Activated CD4-positive, alpha-beta T cell treated with anti-CD3 and anti-CD28 coated beads, Interleukin-2, amount 50 U/mL, for 48 hours (primary cell): ENCODE data around the gene DPT.

ENCODE experiments used
- DNase-seq, 2 experiments: peaks; one replicate each; pipeline ENCODE4 v3.0.0-alpha.2; 2020

The DPT gene

GRCh38 chr1:168734946-168735345 is 5.9 kb upstream of the DPT start:
- no peak for DNase-seq

DNA sequence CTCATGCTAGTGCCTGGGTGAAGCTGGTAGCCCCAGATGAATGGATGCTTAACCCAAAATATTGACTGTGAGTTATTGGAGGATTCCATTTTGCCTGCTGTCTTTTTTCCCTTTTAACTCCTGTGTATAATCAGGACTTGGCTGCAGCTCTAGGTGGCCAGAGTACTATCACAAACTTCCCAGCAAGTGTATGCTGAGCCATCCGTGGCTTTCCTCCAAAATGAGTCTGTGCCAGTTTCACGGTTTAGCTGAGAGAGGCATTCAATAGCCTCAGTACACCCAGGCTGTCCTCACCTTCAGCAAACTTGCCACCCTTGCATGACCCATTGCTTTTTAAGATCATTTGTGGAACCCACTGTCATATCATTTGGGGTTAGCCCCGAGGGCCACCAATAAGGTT is 5.3 kb upstream of the DPT start:
- no peak for DNase-seq

DNA sequence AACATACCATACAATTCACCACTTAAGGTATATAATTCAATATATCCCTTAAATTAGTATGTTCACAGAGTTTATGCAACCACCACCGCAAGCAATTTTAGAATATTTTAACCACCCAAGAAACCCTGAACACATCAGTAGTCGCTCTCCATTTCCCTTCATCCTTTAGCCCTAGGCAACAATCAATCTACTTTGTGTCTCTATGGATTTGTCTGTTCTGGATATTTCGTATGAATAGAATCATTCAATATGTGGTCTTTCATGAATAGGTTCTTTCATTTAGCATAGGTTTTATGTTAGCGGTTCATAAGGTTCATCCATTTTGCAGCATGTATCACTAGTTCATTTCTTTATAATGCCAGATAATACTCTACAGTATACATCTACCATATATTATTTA is 4.2 kb upstream of the DPT start:
- no peak for DNase-seq

DNA sequence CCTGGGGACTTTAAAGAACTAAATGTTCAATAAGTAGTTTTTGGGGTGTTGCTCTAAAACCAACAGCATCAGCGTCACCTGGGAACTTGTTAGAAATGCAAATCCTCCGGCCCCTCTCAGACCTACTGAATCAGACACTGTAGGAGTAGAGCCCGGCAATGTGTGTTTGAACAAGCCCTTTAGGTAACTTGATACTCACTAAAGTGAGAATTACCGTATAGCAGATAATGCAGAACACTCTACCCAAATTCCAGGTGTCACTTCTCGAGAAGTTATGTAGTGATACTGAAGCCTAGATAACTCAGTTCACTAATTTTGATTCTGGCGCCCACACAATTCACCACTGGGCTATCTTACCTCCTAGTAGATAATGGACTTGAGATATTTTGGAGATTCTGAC is 3.7 kb upstream of the DPT start:
- DNase-seq = no peak

DNA sequence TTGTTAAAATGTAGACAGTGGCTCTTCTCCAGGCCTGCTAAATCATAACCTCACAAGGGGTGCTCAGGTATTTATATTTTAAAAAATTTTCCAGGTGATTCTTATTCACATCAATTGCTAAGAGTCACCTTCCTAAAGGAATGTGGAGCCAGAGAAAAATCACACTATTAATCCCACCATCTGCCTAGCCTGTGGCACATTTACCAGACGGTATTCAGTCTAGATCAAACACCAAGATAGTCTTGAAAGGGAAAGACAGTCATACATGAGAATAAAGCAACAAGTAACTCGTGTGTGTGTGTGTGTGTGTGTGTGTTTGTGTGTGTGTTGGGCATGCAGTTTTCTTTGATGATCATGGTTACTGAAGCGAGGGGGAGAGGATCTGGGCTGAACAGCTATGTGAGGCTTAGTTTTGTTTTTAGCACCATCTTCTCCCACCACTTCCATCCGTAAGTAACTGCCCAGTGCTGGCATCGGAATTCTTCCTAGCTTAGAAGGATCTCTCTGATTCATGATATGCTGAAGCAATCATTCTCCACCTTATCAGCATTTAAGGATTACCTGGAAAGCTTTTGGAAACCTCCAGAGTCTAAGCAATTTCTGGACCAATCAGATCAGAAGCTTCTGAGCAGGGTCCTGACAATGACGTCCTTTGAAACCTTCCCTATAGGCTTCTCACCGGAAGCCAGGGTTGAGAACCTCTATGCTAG is 2.4 kb upstream of the DPT start:
- no peak for DNase-seq

DNA sequence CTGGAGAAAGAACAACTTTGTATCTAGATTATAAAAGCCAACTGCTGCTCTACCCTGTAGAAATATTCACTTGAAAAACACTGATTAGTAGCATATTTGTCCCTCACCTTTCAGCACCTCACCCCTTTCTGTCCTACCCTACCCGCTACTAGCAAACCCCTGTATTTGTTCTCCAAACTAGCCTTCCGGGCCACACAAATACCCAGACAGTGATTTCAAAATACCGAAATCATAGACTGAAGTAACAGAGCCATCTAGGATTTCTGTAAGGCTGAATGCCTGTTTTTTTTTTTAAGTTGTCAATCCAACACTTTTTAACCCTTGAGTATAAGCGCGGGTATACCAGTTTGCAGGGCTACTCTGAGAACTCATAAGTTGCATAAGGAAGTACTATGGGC is 398 bp upstream of the DPT start:
- DNase-seq = no peak

- no peak for DNase-seq
Observed at GRCh38 chr1:168726719-168727118, 2.3 kb downstream of the DPT start.

GRCh38 chr1:168726281-168726680 is 2.7 kb downstream of the DPT start:
- DNase-seq = no peak

GRCh38 chr1:168725831-168726230 is 3.2 kb downstream of the DPT start:
- DNase-seq = no peak

DNA sequence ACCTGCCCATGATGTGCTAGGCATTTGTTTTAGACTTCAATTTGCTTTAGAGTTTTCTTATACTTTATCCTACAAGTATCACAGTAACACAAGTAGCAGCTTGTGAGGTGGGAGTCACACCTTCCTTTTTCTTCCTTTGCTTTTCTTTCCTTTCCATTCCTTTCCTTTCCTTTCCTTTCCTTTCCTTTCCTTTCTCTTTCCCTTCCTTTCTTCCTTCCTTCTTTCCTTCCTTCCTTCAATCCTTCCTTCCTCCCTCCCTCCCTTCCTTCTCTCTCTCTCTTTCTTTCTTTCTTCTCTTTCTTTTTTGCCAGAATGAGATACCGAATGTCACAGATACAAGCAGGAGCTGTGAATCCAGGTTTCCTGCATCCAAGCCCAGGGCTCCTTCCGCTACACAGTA is 3.9 kb downstream of the DPT start:
- no peak for DNase-seq

GRCh38 chr1:168723000-168723399 is 6.0 kb downstream of the DPT start:
- no peak for DNase-seq

DNA sequence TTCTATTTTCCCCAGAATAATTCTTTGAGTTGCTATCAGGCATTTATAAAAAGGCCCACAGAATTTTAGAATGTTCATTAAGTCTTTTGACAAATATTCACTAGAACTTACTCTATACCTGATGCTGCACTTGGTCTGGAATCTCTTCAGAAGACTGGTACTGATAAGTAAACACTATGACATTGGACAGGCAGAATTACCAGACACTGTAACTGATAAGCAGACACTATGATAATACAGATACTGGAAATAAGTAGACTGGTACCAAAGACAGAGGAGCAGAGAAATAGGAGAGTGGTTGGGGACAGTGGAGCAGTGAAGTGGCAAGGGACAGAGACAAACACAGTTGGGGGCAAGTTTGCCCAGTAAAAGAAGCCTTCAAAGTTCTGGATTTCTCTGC is 8.2 kb downstream of the DPT start:
- DNase-seq = no peak

- no peak for DNase-seq
Observed at GRCh38 chr1:168719306-168720111, 9.5 kb downstream of the DPT start.

DNA sequence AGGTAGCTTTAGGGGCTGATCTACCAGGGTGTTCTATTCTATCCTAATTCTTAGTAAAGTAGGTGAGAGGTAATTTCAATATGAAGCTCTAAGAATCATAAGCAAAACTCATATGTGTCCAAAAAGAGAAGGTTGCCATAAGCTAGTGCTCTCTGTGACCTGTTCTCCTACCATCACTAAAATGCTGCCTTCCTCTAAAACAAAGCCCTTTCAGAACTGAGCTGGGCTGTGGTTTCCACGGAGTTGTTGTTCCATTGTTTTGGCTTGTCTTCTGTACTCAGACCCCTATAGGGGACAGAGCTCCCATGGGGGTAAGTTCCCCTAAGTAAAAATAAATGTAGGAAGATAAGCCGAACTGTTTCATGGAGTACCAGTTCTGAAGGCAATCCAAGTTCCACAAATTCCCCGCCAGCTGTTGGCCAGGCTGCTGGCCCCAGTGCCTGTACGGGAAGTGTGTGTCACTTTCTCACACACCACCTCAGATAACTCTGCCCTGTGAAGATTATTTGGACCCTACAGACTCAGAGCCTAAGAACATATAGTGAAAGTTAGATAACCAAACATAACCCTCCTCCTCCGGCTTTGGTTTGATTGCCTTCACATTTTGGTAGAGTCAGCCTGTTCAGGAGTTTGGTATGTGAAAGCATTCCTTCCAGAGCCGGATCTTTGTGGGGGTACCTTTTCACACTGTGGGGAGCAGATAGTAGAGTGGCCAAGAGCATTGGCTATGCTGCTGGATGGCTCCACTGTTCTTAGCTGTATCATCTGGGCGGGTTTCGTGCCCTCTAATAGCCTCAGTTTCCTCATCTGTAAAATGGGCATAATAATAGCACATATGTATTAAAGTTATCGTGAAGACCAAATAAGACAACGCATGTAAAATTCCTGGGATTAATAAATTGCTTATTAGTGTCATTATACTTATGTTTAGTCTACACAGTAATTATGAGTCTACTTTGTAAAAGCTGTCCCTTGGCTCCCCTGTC is 10.8 kb downstream of the DPT start:
- no peak for DNase-seq

GRCh38 chr1:168714012-168714411 is 15.0 kb downstream of the DPT start:
- no peak for DNase-seq

DNA sequence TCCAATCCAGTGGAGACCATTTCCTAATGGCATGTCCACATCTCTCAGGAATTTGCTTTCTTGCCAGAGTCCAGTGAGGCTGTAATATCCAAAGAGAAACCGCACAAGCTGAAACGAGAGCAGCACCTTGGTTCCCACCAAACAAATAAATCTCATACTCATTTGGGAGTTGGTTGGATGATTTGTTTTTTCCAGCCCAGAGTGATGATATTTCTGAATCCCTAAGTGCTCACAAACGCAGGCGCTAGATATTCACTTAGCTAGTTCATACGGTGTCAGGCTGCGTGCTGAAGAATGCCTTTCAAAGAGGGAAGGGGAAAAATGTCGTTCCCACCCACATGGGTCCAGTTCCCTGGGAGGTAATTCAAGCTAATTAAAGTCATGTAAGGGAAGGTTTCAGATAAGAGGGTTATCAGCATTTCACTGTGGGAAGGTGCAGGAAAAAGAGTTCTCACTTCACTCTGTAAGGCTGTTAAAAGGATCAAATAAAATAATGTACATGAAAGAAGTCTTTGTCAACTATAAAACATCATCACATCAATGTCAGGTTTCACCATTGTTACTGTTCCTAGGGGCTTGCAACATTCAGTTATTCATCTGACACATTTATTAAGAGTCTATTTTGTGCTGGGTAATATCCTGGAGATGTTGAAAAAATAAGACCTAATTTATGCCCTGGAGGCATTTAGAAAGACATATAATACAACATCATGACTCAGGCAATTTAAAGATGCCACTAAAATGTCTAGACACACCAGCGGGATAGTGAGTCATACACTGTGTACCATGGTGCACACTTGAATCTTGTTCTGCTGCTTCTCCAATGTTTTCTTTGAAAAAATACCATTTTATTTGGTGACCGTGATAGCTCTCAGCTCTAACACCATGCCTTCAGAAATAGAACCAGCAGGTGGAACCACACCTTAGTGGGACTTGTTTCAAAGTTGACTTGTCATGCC is 19.3 kb downstream of the DPT start:
- DNase-seq = no peak

- no peak for DNase-seq
Observed at GRCh38 chr1:168708698-168709404, 20.2 kb downstream of the DPT start.

DNA sequence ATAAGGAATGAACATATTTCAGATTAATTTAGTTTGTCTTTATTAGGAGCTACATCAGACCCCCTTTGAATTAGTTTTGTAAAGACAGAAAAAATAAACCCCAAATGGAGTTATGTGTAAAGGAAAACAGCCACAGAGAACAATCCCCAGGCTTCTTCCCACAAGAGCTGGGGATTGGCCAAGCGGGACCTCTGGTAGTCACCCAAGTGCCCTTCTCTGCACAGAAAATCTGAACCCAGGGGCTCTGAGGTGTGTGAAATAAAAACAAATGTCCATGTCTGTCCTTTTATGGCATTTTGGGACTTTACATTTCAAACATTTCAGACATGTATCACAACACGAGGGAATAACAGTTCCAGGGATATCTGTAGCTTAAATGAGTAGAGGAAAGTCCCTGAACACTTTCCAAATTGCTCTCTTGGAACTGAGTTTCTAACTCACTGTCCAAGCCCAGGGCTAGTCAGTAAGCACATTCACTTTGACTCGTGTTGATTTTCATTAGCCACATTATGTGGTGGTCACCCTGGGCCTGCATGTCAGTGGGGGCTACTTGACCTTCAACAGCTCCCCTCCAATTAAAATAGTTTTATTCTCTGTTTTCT is 22.5 kb downstream of the DPT start:
- DNase-seq = no peak

DNA sequence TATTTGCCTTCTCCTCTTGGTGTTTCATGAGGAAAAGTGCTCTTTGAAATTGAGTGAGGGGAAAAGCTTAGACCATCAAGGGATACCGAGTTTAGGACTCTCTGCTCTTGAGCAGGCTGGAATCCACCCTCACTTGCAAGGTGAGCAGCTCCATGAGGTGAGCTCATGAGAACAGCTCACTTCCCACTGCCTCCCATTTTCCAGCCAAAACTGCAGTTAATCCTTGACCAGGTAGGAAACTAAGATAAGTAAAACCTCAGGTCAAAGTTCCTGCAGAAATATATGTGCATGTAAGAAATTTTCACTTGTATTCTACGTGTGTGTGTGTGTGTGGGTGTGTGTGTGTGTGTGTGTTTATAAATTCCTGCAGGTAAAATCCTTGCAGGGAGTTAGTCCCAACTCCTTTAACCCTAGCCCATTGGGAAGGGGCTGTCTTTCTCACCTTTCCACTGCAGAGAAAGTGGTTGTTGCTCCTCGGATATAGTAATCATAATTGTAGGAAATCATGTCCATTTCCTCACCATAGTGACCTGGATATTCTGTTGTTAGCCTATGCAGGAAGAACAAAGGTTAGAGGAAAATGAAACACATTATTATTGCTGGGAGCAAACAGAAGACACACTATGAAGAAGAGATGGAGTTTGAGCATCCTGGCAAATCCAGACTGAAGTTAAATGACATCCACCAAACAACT is 28.3 kb downstream of the DPT start:
- no peak for DNase-seq

DNA sequence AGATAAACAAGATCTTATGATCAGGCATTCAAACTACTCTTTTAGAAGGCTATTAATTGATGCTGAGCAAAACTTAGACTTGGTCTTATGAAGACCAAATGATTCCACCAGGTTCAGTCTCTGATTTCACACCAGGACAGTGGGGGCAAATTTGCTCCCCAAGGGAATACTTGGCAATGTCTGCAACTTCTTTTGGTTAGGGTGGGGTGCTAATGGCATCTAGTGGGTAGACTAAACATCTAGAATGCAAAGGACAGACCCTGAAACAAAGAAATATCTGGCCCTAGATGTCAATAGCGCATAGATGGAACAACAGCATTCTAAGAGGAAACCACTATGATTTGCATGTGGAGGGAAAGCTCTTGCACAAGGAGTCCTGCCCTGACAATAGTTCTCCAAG is 30.6 kb downstream of the DPT start:
- no peak for DNase-seq
